ENCODE results near the gene CNNM3.

GRCh38 chr2:96838345-96839292 is 22.6 kb downstream of the CNNM3 start:
- TF ChIP-seq POLR2AphosphoS5 (IDR thresholded peaks at IDR 0.05) = no peak
- TF ChIP-seq POLR2A (IDR thresholded peaks at IDR 0.05) = no peak
- no peak for TF ChIP-seq CTCF (IDR thresholded peaks at IDR 0.05)

All from prostate gland (tissue), 2 donors.